ENCODE results near the gene TPK1.

The TPK1 gene

DNA sequence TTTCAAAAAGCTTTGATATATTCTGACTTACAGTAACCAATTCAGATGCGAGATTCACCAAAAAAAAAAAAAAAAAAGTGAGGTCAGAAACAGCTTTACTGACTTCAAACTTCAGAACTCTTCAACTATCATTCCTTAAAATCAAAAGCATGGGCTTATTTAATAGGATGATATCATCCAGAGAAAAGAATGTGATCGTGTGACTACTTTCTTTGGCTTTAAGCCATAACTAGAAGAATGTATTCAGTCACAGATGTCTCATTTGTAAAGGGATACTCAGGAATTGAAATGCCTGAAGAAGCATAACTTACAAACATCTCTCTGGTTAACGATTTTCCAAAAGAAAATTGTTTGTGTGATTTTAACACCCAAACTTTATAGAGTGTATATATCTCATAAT lies 11.5 kb downstream of the TPK1 start:
- no peak for DNase-seq (ENCODE audit: extremely low read depth, insufficient read length)
- TF ChIP-seq, protein P1, sequence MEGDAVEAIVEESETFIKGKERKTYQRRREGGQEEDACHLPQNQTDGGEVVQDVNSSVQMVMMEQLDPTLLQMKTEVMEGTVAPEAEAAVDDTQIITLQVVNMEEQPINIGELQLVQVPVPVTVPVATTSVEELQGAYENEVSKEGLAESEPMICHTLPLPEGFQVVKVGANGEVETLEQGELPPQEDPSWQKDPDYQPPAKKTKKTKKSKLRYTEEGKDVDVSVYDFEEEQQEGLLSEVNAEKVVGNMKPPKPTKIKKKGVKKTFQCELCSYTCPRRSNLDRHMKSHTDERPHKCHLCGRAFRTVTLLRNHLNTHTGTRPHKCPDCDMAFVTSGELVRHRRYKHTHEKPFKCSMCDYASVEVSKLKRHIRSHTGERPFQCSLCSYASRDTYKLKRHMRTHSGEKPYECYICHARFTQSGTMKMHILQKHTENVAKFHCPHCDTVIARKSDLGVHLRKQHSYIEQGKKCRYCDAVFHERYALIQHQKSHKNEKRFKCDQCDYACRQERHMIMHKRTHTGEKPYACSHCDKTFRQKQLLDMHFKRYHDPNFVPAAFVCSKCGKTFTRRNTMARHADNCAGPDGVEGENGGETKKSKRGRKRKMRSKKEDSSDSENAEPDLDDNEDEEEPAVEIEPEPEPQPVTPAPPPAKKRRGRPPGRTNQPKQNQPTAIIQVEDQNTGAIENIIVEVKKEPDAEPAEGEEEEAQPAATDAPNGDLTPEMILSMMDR (IDR thresholded peaks at IDR 0.05; ENCODE audit: insufficient read depth, low read length, poor library complexity, severe bottlenecking): no peak
- Histone ChIP-seq H3K27me3 (replicated peaks; ENCODE audit: control insufficient read depth, insufficient read depth, low read length) (no peaks in the 10 kb centered on the region), H3K36me3 (ENCODE audit: control insufficient read depth, insufficient read depth, low read length) (no peaks in the 10 kb centered on the region), H3K4me3 (replicated peaks; ENCODE audit: low read depth, low read length) (no peak overlapping the region)

- Histone ChIP-seq H3K27me3 (replicated peaks; ENCODE audit: control insufficient read depth, insufficient read depth, low read length) (no peaks in the 10 kb centered on the region), H3K36me3 (ENCODE audit: control insufficient read depth, insufficient read depth, low read length) (no peaks in the 10 kb centered on the region), H3K4me3 (replicated peaks; ENCODE audit: low read depth, low read length) (no peak overlapping the region)
- DNase-seq (ENCODE audit: extremely low read depth, insufficient read length): no peak
- TF ChIP-seq, protein P1 (IDR thresholded peaks at IDR 0.05; ENCODE audit: insufficient read depth, low read length, poor library complexity, severe bottlenecking): no peak
Measured at GRCh38 chr7:144822223-144822622, 13.6 kb downstream of the TPK1 start.

GRCh38 chr7:144821067-144821466 lies 14.8 kb downstream of the TPK1 start:
- TF ChIP-seq, protein P1 (IDR thresholded peaks at IDR 0.05; ENCODE audit: insufficient read depth, low read length, poor library complexity, severe bottlenecking): no peak
- Histone ChIP-seq H3K4me3 (replicated peaks; ENCODE audit: low read depth, low read length) (no peak overlapping the region), H3K27me3 (replicated peaks; ENCODE audit: control insufficient read depth, insufficient read depth, low read length) (no peaks in the 10 kb centered on the region), H3K36me3 (ENCODE audit: control insufficient read depth, insufficient read depth, low read length) (no peaks in the 10 kb centered on the region)
- peak; percentile 66 for DNase-seq (ENCODE audit: extremely low read depth, insufficient read length)

DNA sequence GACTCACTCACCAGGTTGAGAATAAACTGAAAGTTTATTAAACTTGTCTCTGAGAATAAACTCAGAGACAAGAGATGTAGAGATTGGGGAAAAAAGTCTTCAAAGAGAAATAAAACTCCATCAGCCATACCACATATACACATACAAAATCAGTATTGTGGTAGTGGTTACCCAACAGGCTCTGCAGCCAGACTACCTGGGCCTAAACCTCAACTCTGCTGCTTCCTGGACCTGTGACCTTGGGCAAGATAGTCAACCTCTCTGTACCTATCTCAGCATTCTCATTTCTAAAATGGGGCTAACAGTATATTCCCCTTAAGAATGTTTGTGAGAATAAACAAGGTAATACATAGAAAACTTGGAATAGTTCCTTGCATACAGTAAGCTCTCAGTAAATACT lies 15.3 kb downstream of the TPK1 start:
- no peak for DNase-seq (ENCODE audit: extremely low read depth, insufficient read length)
- TF ChIP-seq, protein P1 (IDR thresholded peaks at IDR 0.05; ENCODE audit: insufficient read depth, low read length, poor library complexity, severe bottlenecking): no peak
- H3K36me3 ChIP-seq (ENCODE audit: control insufficient read depth, insufficient read depth, low read length): no peaks in the 10 kb centered on the region
- H3K4me3 ChIP-seq (replicated peaks; ENCODE audit: low read depth, low read length): no peak overlapping the region
- no peaks in the 10 kb centered on the region for H3K27me3 ChIP-seq (replicated peaks; ENCODE audit: control insufficient read depth, insufficient read depth, low read length)

DNA sequence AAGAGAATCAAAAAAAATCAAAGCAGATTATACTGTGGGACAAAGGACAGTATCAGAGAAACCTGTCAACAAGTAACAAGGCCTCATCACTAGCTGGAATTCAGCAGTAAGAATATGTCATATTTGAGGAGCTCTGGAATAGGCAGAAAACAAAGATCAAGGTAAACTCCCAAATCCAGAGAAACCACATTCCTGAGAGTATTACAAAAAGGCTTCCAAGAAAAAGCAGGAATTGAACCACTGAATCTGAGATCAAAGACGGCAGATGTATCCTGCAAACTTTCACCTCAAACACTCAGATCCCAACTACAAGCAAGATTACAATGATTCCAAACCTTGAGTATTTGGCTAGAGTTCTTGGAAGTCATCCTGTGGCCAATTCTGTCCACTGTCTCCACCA lies 16.3 kb downstream of the TPK1 start:
- Histone ChIP-seq H3K4me3 (replicated peaks; ENCODE audit: low read depth, low read length) (no peak overlapping the region), H3K27me3 (replicated peaks; ENCODE audit: control insufficient read depth, insufficient read depth, low read length) (no peaks in the 10 kb centered on the region), H3K36me3 (ENCODE audit: control insufficient read depth, insufficient read depth, low read length) (no peaks in the 10 kb centered on the region)
- TF ChIP-seq, protein P1 (IDR thresholded peaks at IDR 0.05; ENCODE audit: insufficient read depth, low read length, poor library complexity, severe bottlenecking): no peak
- DNase-seq (ENCODE audit: extremely low read depth, insufficient read length): no peak

GRCh38 chr7:144818511-144818910 lies 17.3 kb downstream of the TPK1 start:
- Histone ChIP-seq H3K4me3 (replicated peaks; ENCODE audit: low read depth, low read length) (no peak overlapping the region), H3K27me3 (replicated peaks; ENCODE audit: control insufficient read depth, insufficient read depth, low read length) (no peaks in the 10 kb centered on the region), H3K36me3 (ENCODE audit: control insufficient read depth, insufficient read depth, low read length) (no peaks in the 10 kb centered on the region)
- TF ChIP-seq, protein P1 (IDR thresholded peaks at IDR 0.05; ENCODE audit: insufficient read depth, low read length, poor library complexity, severe bottlenecking): no peak
- no peak for DNase-seq (ENCODE audit: extremely low read depth, insufficient read length)
